HTERT RPE-1 (cell line): ENCODE results near the gene PLG.
"Not testable (repeated sequence)": the region's sequence is repeated elsewhere in the genome, so short reads cannot be mapped to it uniquely, and the experiment has no call there.

Experiments used
- in situ Hi-C: fragments of 300-500 bp; cut with MboI; formaldehyde crosslinking; loops from 4 replicates; pipeline ENCODE4 v1.14.3; 2020; ENCODE audit warnings: low sequenced_read_pairs

PLG gene

GRCh38 chr6:160697826-160698225 lies 4.2 kb upstream of the PLG start:
- in situ Hi-C loops: no loop called here

- in situ Hi-C loops: not testable (repeated sequence)
These were observed 2.6 kb downstream of the PLG start for GRCh38 chr6:160704688-160705087.

- in situ Hi-C loops: not testable (repeated sequence)
These were observed 6.9 kb downstream of the PLG start for GRCh38 chr6:160708993-160709392.

- in situ Hi-C loops: no loop called here
These were observed 12.8 kb downstream of the PLG start for GRCh38 chr6:160714731-160715316.

- in situ Hi-C loops: no loop called here
These were observed 28.9 kb downstream of the PLG start for GRCh38 chr6:160730911-160731310.

GRCh38 chr6:160733050-160733646 lies 31.1 kb downstream of the PLG start:
- in situ Hi-C loops: no loop called here

- in situ Hi-C loops: no loop called here
These were observed 32.6 kb downstream of the PLG start for GRCh38 chr6:160734627-160735026.

GRCh38 chr6:160735523-160735922 lies 33.5 kb downstream of the PLG start:
- in situ Hi-C loops: no loop called here

GRCh38 chr6:160737934-160738333 lies 35.9 kb downstream of the PLG start:
- in situ Hi-C loops: no loop called here

GRCh38 chr6:160739955-160740354 lies 37.9 kb downstream of the PLG start:
- in situ Hi-C loops: no loop called here

- in situ Hi-C loops: not testable (repeated sequence)
These were observed 39.0 kb downstream of the PLG start for GRCh38 chr6:160741012-160741411.

- in situ Hi-C loops: no loop called here
These were observed 40.0 kb downstream of the PLG start for GRCh38 chr6:160742090-160742489.

- in situ Hi-C loops: no loop called here
These were observed 48.2 kb downstream of the PLG start for GRCh38 chr6:160750276-160750689.

- in situ Hi-C loops: not testable (repeated sequence)
These were observed 51.2 kb downstream of the PLG start for GRCh38 chr6:160753211-160753610.

GRCh38 chr6:160755165-160755564 lies 53.1 kb downstream of the PLG start:
- in situ Hi-C loops: no loop called here

- in situ Hi-C loops: no loop called here
These were observed 54.0 kb downstream of the PLG start for GRCh38 chr6:160756021-160756420.

- in situ Hi-C loops: no loop called here
These were observed 54.8 kb downstream of the PLG start for GRCh38 chr6:160756871-160757270.

- in situ Hi-C loops: no loop called here
These were observed 62.8 kb downstream of the PLG start for GRCh38 chr6:160764847-160765246.

GRCh38 chr6:160765412-160765811 lies 63.4 kb downstream of the PLG start:
- in situ Hi-C loops: no loop called here

- in situ Hi-C loops: no loop called here
These were observed 64.6 kb downstream of the PLG start for GRCh38 chr6:160766657-160766988.

- in situ Hi-C loops: no loop called here
These were observed 65.1 kb downstream of the PLG start for GRCh38 chr6:160766989-160767646.

- in situ Hi-C loops: no loop called here
These were observed 65.6 kb downstream of the PLG start for GRCh38 chr6:160767647-160768019.

GRCh38 chr6:160768101-160768500 lies 66.1 kb downstream of the PLG start:
- in situ Hi-C loops: no loop called here
